Keratinocyte (primary cell): ENCODE results near the gene SLC34A1. TPM values are rescaled to one million over a fixed set of nuclear protein-coding genes. Genes with fewer than 3 reads are reported as not detected.
A peak's percentile ranks its signal among the peaks of the same experiment; 100 is the strongest.

Experiments used
- DNase-seq: peaks from one replicate; pipeline ENCODE4 v3.0.0-alpha.2; 2011; ENCODE audit warnings: low read depth, missing footprints, low spot score
- FAIRE-seq: peaks from 2 replicates; lab custom pipeline; 2011; peaks lifted over from hg19 to GRCh38; lab: Jason Lieb, UNC
- H2AFZ ChIP-seq: 2 replicates; pipeline ENCODE4 v1.6.0; 2012; ENCODE audit warnings: low read length, control low read depth, inconsistent platforms; ENCODE audit not compliant: control insufficient read depth
- H3K27ac ChIP-seq: 2 replicates; pipeline ENCODE4 v1.5.1; 2011; ENCODE audit warnings: low read length; ENCODE audit not compliant: control insufficient read depth, insufficient read depth
- H3K27me3 ChIP-seq: 3 replicates; pipeline ENCODE4 v1.6.0; 2011; ENCODE audit warnings: low read length; ENCODE audit not compliant: control insufficient read depth, insufficient read depth; ENCODE audit errors: extremely low read depth
- H3K36me3 ChIP-seq, 2 experiments: 2 replicates in 1 of 2; 3 replicates in 1 of 2; pipeline ENCODE4 v1.5.1; 2011; ENCODE audit warnings: low read length in 2 of 2, mild to moderate bottlenecking in 1 of 2; ENCODE audit not compliant: control insufficient read depth in 2 of 2, insufficient read depth in 2 of 2; ENCODE audit errors: extremely low read depth in 1 of 2
- H3K4me1 ChIP-seq: 3 replicates; pipeline ENCODE4 v1.5.1; 2011; ENCODE audit warnings: low read length; ENCODE audit not compliant: control insufficient read depth, insufficient read depth; ENCODE audit errors: extremely low read depth
- H3K4me2 ChIP-seq: 3 replicates; pipeline ENCODE4 v1.6.0; 2011; ENCODE audit warnings: low read depth, low read length; ENCODE audit not compliant: control insufficient read depth, insufficient read depth; ENCODE audit errors: extremely low read depth
- H3K4me3 ChIP-seq, 3 experiments: fragments of 200-600 bp in 1 of 3; sonication (generic) in 1 of 3; 2 replicates in 2 of 3; 3 replicates in 1 of 3; pipeline ENCODE4 v1.5.1; 2011 to 2016; ENCODE audit warnings: low read length in 3 of 3, mild to moderate bottlenecking in 3 of 3, control low read depth in 2 of 3, inconsistent platforms in 1 of 3, low read depth in 1 of 3, mixed read lengths in 1 of 3, mixed run types in 1 of 3, moderate library complexity in 1 of 3; ENCODE audit not compliant: control insufficient read depth in 2 of 3, insufficient read depth in 2 of 3; ENCODE audit errors: extremely low read depth in 1 of 3
- H3K79me2 ChIP-seq: 2 replicates; pipeline ENCODE4 v1.6.0; 2012; ENCODE audit warnings: low read length; ENCODE audit not compliant: control insufficient read depth, insufficient read depth
- H3K9ac ChIP-seq: 3 replicates; pipeline ENCODE4 v1.6.0; 2011; ENCODE audit warnings: low read length; ENCODE audit not compliant: control insufficient read depth, insufficient read depth; ENCODE audit errors: extremely low read depth
- H3K9me1 ChIP-seq: 3 replicates; pipeline ENCODE4 v1.6.0; 2011; ENCODE audit warnings: low read length; ENCODE audit not compliant: control insufficient read depth, insufficient read depth; ENCODE audit errors: extremely low read depth
- H3K9me3 ChIP-seq: 2 replicates; pipeline ENCODE4 v1.5.1; 2012; ENCODE audit warnings: low read depth, low read length; ENCODE audit not compliant: control insufficient read depth
- H4K20me1 ChIP-seq: 3 replicates; pipeline ENCODE4 v1.6.0; 2011; ENCODE audit warnings: low read length; ENCODE audit not compliant: control insufficient read depth, insufficient read depth; ENCODE audit errors: extremely low read depth
- CTCF ChIP-seq, 3 experiments: IDR thresholded peaks in 1 of 3; conservative IDR thresholded peaks in 1 of 3; optimal IDR thresholded peaks in 1 of 3; 2 replicates in 2 of 3; 3 replicates in 1 of 3; pipeline versions ENCODE3 to v1.5.1; 2011; ENCODE audit warnings: low read length in 3 of 3, mild to moderate bottlenecking in 3 of 3, moderate library complexity in 2 of 3, control low read depth in 1 of 3, inconsistent platforms in 1 of 3; ENCODE audit not compliant: insufficient read depth in 2 of 3; ENCODE audit errors: extremely low read depth in 1 of 3
- EZH2 ChIP-seq: IDR thresholded peaks from one replicate; pipeline ENCODE4 v1.6.1; 2012; ENCODE audit warnings: inconsistent platforms, mild to moderate bottlenecking, low read length, moderate library complexity
- dilution Hi-C: fragments of 300-500 bp; cut with MboI; formaldehyde crosslinking; loops from one replicate; pipeline ENCODE4 v1.7.0; 2020; ENCODE audit warnings: low sequenced_read_pairs; ENCODE audit not compliant: extremely low pct_ligation_motif_present
- polyA plus RNA-seq, 5 experiments: library from polyadenylated mRNA; depleted of rRNA in 3 of 5; stranded (reverse) in 3 of 5; stranded (forward) in 1 of 5; unstranded in 1 of 5; fragments of >200 nt; gene quantifications; 1 replicate in 1 of 5; 2 replicates in 3 of 5; 3 replicates in 1 of 5; pipeline versions ENCODE4 v1.2.1 to v1.2.3, GENCODE V29; 2011 to 2012; ENCODE audit warnings: missing spikeins in 2 of 5, low read depth in 1 of 5, low replicate concordance in 1 of 5

The SLC34A1 gene
- polyA plus RNA-seq, 1 donor (not counting 4 experiments of a cell fraction or from before 2014, with no cell fraction given): 0.07 TPM

DNA sequence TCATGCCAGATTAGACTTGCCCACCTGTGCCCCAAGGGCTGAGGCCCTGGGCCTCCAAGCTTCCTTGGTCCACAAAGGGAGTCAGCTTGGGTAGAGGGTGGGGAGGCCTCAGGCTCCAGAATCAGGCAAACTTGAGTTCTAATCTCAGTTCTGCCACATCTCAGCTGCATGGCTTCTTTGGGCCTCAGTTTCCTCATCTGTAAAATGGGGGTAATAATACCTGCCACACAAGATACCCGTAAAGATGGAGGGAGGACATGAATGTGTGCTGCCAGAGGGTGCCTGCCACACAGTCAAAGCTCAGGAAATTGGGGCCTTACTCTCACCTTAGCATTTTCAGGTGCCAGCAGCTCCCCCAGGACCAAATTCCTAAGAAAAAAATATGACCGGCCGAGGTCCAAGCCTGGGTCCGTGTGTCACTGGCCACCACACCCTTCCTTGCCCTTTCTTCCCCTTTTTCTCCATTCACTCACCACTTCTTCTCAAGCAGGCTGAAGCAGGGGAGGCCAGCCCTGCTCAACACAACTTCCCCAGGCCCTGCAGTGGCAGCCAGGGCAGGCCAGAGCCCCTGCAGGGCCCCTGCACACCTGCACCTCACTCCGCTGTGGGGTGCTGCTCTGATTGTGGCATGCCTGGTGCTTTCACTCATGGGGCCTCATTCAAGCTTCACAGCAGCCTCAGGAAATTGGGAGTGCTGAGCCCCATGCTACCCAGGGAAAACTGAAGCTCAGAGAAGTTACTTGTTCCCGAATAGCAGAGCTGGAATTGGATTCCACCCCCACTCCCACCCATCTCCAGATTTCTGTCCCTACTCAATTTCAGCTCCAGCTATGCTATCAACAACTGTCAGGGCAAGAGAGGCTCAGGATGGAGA is 22.6 kb upstream of the SLC34A1 start:
- H3K9me3 ChIP-seq: no peaks in the 10 kb centered on the region
- peaks cover 39% of the 10 kb centered on the region for H3K4me1 ChIP-seq
- no peaks in the 10 kb centered on the region for H4K20me1 ChIP-seq
- no peaks in the 10 kb centered on the region for H3K36me3 ChIP-seq
- peak overlapping the region; percentile 92 for H2AFZ ChIP-seq
- peak overlapping the region; percentile 68 for H3K9ac ChIP-seq
- peak overlapping the region; percentile 71 for H3K27ac ChIP-seq
- H3K79me2 ChIP-seq: no peaks in the 10 kb centered on the region
- H3K9me1 ChIP-seq: no peaks in the 10 kb centered on the region
- H3K4me2 ChIP-seq: peak overlapping the region; percentile 87
- H3K27me3 ChIP-seq: no peaks in the 10 kb centered on the region
- dilution Hi-C loops: no loop called here
- no peak for DNase-seq
- TF ChIP-seq EZH2 (no peak), CTCF (optimal IDR thresholded peaks at IDR 0.05 in 1 of 3, IDR thresholded peaks at IDR 0.05 in 1 of 3, conservative IDR thresholded peaks at IDR 0.05 in 1 of 3; ENCODE audit: extremely low read depth in 1 of 3, insufficient read depth in 2 of 3, low read length in 3 of 3) (no peak)
- FAIRE-seq: no peak
- H3K4me3 ChIP-seq: no peak overlapping the region

GRCh38 chr5:177362292-177362609 is 22.0 kb upstream of the SLC34A1 start:
- H3K79me2 ChIP-seq: no peaks in the 10 kb centered on the region

More at GRCh38 chr5:177362292-177362609, 22.0 kb upstream of the SLC34A1 start:
- Histone ChIP-seq H3K27me3 (no peaks in the 10 kb centered on the region), H3K9ac (peak overlapping the region; percentile 68), H3K4me3 (peak overlapping the region in 1 of 3 experiments; percentile 65), H3K4me1 (peaks cover 39% of the 10 kb centered on the region), H3K9me3 (no peaks in the 10 kb centered on the region), H3K9me1 (no peaks in the 10 kb centered on the region), H2AFZ (peak overlapping the region; percentile 92), H3K4me2 (peak overlapping the region; percentile 87), H4K20me1 (no peaks in the 10 kb centered on the region), H3K36me3 (no peaks in the 10 kb centered on the region), H3K27ac (peak overlapping the region; percentile 71)
- FAIRE-seq (peak; percentile 52), DNase-seq (no peak)
- dilution Hi-C loops: no loop called here
- TF ChIP-seq CTCF (optimal IDR thresholded peaks at IDR 0.05 in 1 of 3, IDR thresholded peaks at IDR 0.05 in 1 of 3, conservative IDR thresholded peaks at IDR 0.05 in 1 of 3; ENCODE audit: extremely low read depth in 1 of 3, insufficient read depth in 2 of 3, low read length in 3 of 3) (no peak), EZH2 (no peak)
